ENCODE measurements around the gene DPYSL5. TPM values are rescaled to one million over a fixed set of nuclear protein-coding genes. Genes with fewer than 3 reads are reported as not detected.

Gene DPYSL5
- total and polyA plus RNA-seq, 2 of the 13 experiments (the other 11 are each of a cell fraction or from before 2014, with no cell fraction given): 0.15 TPM; not detected in 1

DNA sequence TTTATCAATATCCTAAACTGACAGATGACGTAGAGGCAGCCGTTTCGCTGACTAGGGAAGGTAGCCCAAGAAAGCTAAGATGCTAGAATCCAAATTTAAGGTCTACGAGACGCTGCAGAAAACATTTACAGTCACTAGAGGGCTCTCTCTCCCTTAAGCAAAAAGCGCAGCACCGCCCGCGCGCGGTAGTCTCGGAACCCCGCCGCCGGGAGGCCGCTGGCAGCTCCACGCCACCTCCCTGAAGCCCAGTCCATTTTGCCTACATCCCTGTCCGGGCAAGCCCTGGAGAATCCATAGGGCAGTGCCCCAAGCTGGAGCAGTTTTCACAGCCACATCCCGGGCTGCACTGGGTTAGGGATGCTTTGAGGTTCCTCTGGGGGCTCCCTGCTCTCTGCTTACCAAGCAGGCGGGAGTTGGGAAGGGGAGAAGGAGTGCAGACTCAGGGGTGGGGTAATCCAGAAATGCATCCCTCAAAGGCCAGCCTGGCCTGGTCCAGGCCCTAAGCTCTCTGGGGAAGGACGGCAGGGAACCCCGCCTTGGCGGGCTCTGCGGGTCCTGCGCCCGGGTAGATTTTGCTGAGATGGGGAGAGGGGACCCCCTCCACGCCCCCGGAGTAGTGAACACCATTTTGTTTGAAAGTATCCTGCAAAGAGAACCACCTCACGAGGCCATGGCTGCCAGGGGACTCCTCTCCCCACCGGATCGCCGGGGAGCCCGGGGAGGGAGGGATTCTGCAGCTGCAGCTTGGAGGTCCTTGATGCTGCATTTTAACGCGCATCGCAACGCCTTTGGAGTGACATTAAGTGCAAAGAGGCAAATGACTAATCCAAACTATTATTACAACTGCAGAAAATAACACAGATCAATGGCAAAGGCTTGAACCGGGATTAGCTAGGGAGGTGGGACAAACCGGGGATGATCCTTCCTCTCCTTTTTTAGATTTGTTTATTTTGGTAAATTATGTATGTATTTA, 1.3 kb upstream of the DPYSL5 start (continued):
- TF ChIP-seq, protein P1, sequence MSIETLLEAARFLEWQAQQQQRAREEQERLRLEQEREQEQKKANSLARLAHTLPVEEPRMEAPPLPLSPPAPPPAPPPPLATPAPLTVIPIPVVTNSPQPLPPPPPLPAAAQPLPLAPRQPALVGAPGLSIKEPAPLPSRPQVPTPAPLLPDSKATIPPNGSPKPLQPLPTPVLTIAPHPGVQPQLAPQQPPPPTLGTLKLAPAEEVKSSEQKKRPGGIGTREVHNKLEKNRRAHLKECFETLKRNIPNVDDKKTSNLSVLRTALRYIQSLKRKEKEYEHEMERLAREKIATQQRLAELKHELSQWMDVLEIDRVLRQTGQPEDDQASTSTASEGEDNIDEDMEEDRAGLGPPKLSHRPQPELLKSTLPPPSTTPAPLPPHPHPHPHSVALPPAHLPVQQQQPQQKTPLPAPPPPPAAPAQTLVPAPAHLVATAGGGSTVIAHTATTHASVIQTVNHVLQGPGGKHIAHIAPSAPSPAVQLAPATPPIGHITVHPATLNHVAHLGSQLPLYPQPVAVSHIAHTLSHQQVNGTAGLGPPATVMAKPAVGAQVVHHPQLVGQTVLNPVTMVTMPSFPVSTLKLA (IDR thresholded peaks at IDR 0.05): no peak
- TF ChIP-seq NFE2L1 (CRISPR knock-in tag; IDR thresholded peaks at IDR 0.05; ENCODE audit: borderline replicate concordance): no peak
- TF ChIP-seq THAP11 (CRISPR knock-in tag; IDR thresholded peaks at IDR 0.05): peak; percentile 59
- 0 out of 2 replicates have a peak, but pooled peaks have one; percentile 30 for TF ChIP-seq ZNF614 (CRISPR knock-in tag; IDR thresholded peaks at IDR 0.05; ENCODE audit: borderline replicate concordance)
- 0 out of 2 replicates have a peak, but pooled peaks have one; percentile 34 for TF ChIP-seq KDM5B (CRISPR knock-in tag; IDR thresholded peaks at IDR 0.05; ENCODE audit: borderline replicate concordance)
- TF ChIP-seq, protein P2, sequence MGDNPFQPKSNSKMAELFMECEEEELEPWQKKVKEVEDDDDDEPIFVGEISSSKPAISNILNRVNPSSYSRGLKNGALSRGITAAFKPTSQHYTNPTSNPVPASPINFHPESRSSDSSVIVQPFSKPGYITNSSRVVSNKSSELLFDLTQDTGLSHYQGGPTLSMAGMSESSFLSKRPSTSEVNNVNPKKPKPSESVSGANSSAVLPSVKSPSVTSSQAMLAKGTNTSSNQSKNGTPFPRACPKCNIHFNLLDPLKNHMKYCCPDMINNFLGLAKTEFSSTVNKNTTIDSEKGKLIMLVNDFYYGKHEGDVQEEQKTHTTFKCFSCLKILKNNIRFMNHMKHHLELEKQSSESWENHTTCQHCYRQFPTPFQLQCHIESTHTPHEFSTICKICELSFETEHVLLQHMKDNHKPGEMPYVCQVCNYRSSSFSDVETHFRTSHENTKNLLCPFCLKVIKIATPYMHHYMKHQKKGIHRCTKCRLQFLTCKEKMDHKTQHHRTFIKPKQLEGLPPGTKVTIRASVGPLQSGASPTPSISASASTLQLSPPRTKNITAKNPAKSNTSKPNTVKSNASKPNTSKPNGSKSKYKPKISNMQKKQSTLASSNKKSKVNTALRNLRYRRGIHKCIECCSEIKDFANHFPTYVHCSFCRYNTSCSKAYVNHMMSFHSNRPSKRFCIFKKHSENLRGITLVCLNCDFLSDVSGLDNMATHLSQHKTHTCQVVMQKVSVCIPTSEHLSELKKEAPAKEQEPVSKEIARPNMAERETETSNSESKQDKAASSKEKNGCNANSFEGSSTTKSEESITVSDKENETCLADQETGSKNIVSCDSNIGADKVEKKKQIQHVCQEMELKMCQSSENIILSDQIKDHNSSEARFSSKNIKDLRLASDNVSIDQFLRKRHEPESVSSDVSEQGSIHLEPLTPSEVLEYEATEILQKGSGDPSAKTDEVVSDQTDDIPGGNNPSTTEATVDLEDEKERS (CRISPR knock-in tag; IDR thresholded peaks at IDR 0.05): no peak
- 0 out of 2 replicates have a peak, but pooled peaks have one; percentile 62 for TF ChIP-seq SSRP1 (CRISPR knock-in tag; IDR thresholded peaks at IDR 0.05)
- peak; percentile 78 for TF ChIP-seq SMC3 (IDR thresholded peaks at IDR 0.05; ENCODE audit: low read length)
- peak; percentile 96 for TF ChIP-seq RAD21 (CRISPR knock-in tag; IDR thresholded peaks at IDR 0.05)
- TF ChIP-seq XRCC5 (optimal IDR thresholded peaks at IDR 0.05; ENCODE audit: low read length): peak; percentile 66
- TF ChIP-seq BHLHE40 (IDR thresholded peaks at IDR 0.05; ENCODE audit: low read length): 0 out of 2 replicates have a peak, but pooled peaks have one; percentile 25
- no peak for TF ChIP-seq RFX1 (IDR thresholded peaks at IDR 0.05)
- no peak for TF ChIP-seq MAFF (IDR thresholded peaks at IDR 0.05; ENCODE audit: low read depth, low read length)
- TF ChIP-seq, protein P3, sequence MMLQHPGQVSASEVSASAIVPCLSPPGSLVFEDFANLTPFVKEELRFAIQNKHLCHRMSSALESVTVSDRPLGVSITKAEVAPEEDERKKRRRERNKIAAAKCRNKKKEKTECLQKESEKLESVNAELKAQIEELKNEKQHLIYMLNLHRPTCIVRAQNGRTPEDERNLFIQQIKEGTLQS (CRISPR knock-in tag; IDR thresholded peaks at IDR 0.05): no peak
- TF ChIP-seq NR2F6 (IDR thresholded peaks at IDR 0.05): no peak
- no peak for TF ChIP-seq NR2F6 (CRISPR knock-in tag; IDR thresholded peaks at IDR 0.05)
- TF ChIP-seq TGIF2 (CRISPR knock-in tag; IDR thresholded peaks at IDR 0.05): 0 out of 2 replicates have a peak, but pooled peaks have one; percentile 33
- no peak for TF ChIP-seq DPF2 (CRISPR knock-in tag; IDR thresholded peaks at IDR 0.05; ENCODE audit: borderline replicate concordance, low read depth)
- no peak for TF ChIP-seq ZNF205 (CRISPR knock-in tag; IDR thresholded peaks at IDR 0.05)
- TF ChIP-seq FOSL1 (CRISPR knock-in tag; IDR thresholded peaks at IDR 0.05; ENCODE audit: borderline replicate concordance): no peak
- no peak for TF ChIP-seq MZF1 (CRISPR knock-in tag; IDR thresholded peaks at IDR 0.05; ENCODE audit: borderline replicate concordance)
- TF ChIP-seq GABPB1 (CRISPR knock-in tag; IDR thresholded peaks at IDR 0.05): 0 out of 2 replicates have a peak, but pooled peaks have one; percentile 18
- TF ChIP-seq ZNF460 (CRISPR knock-in tag; IDR thresholded peaks at IDR 0.05; ENCODE audit: borderline replicate concordance): no peak
- TF ChIP-seq KDM6A (CRISPR knock-in tag; IDR thresholded peaks at IDR 0.05; ENCODE audit: low read depth): no peak
- TF ChIP-seq GATAD2A (CRISPR knock-in tag; IDR thresholded peaks at IDR 0.05): peak; percentile 11; the same call in 1 of the 2 replicates

All from HepG2 (cell line).